A549 (cell line): ENCODE measurements around the gene OR1A2.

ENCODE experiments used
- CHD2 ChIP-seq: fragments of 150-350 bp; IDR thresholded peaks from 2 replicates; pipeline ENCODE4 v1.6.1; 2014; ENCODE audit warnings: low read length; ENCODE audit not compliant: partially characterized antibody
- CTCF ChIP-seq: fragments of >200 bp; sonication (Bioruptor Twin); formaldehyde crosslinking; IDR thresholded peaks from 3 replicates; pipeline ENCODE4 v1.5.1; 2016
- ELK1 ChIP-seq: fragments of 150-350 bp; IDR thresholded peaks from 2 replicates; pipeline ENCODE4 v1.6.1; 2014; ENCODE audit warnings: low read depth, mild to moderate bottlenecking, low read length
- KDM1A ChIP-seq: fragments of 200-600 bp; sonication (generic); IDR thresholded peaks from 2 replicates; pipeline ENCODE4 v1.6.1; 2016; ENCODE audit warnings: low read depth, mild to moderate bottlenecking
- MAX ChIP-seq: IDR thresholded peaks from 2 replicates; pipeline ENCODE4 v1.6.1; 2012
- POLR2A ChIP-seq: IDR thresholded peaks from 2 replicates; pipeline ENCODE4 v1.6.1; 2012; ENCODE audit warnings: mild to moderate bottlenecking, low read length
- RAD21 ChIP-seq, 2 experiments: fragments of >200 bp in 1 of 2; sonication (Bioruptor Twin) in 1 of 2; formaldehyde crosslinking in 1 of 2; IDR thresholded peaks in 1 of 2; conservative IDR thresholded peaks in 1 of 2; 2 replicates in 1 of 2; 3 replicates in 1 of 2; pipeline ENCODE4 v1.6.1; 2012 to 2018; ENCODE audit warnings: inconsistent platforms in 1 of 2
- RFX5 ChIP-seq: fragments of 450-650 bp; IDR thresholded peaks from 2 replicates; pipeline ENCODE4 v1.7.1; 2014; ENCODE audit warnings: antibody characterized with exemption, mild to moderate bottlenecking, moderate library complexity

- TF ChIP-seq ELK1 (no peak), MAX (no peak), KDM1A (no peak), CTCF (no peak), RAD21 (conservative IDR thresholded peaks at IDR 0.05 in 1 of 2, IDR thresholded peaks at IDR 0.05 in 1 of 2) (no peak), RFX5 (no peak), CHD2 (no peak), POLR2A (no peak)
Observed at GRCh38 chr17:3157218-3157617, 40.1 kb upstream of the OR1A2 start.
